MCF 10A (cell line): ENCODE results near the gene SLC5A9. TPM values are rescaled to one million over a fixed set of nuclear protein-coding genes. Genes with fewer than 3 reads are reported as not detected.

Experiments used
- BruUV-seq: library from RNA; stranded (reverse); fragments of 400-500 nt; replicated peaks from 2 replicates; lab custom pipeline; 2021; lab: Mats Ljungman, UMichigan
- CTCF ChIA-PET: fragments of 300-600 bp; sonication (Branson Sonifier 250); formaldehyde crosslinking; extraction: SDS; loops from one replicate; lab custom pipeline; 2021; ENCODE audit warnings: antibody characterized with exemption, inconsistent platforms; lab: Yijun Ruan, JAX
- POLR2A ChIA-PET: fragments of 300-600, 350-650 bp; sonication (Branson Sonifier 250); formaldehyde crosslinking; extraction: SDS; loops from one replicate; lab custom pipeline; 2020; ENCODE audit warnings: antibody characterized with exemption, inconsistent platforms; lab: Yijun Ruan, JAX
- DNase-seq: peaks from one replicate; pipeline ENCODE4 v3.0.0-alpha.2; 2018; ENCODE audit not compliant: unreplicated experiment
- H3K27ac Mint-ChIP-seq: one replicate; pipeline ENCODE4 v1.8.0; 2022; ENCODE audit warnings: mild to moderate bottlenecking, low read depth, mixed read lengths; ENCODE audit not compliant: unreplicated experiment
- H3K27me3 Mint-ChIP-seq: one replicate; pipeline ENCODE4 v1.8.0; 2022; ENCODE audit warnings: mixed read lengths; ENCODE audit not compliant: insufficient read depth, unreplicated experiment
- H3K36me3 Mint-ChIP-seq: one replicate; pipeline ENCODE4 v1.8.0; 2022; ENCODE audit warnings: mild to moderate bottlenecking, moderate library complexity, mixed read lengths; ENCODE audit not compliant: insufficient read depth, unreplicated experiment
- H3K4me1 Mint-ChIP-seq: one replicate; pipeline ENCODE4 v1.8.0; 2022; ENCODE audit warnings: mixed read lengths; ENCODE audit not compliant: insufficient read depth, unreplicated experiment
- H3K4me3 Mint-ChIP-seq: one replicate; pipeline ENCODE4 v1.8.0; 2022; ENCODE audit warnings: mild to moderate bottlenecking, moderate library complexity, mixed read lengths; ENCODE audit not compliant: unreplicated experiment
- H3K9me3 Mint-ChIP-seq: one replicate; pipeline ENCODE4 v1.8.0; 2022; ENCODE audit warnings: mixed read lengths; ENCODE audit not compliant: unreplicated experiment
- CTCF ChIP-seq: fragments of 200-600 bp; IDR thresholded peaks from one replicate; pipeline ENCODE4 v1.8.0; 2022; ENCODE audit warnings: antibody characterized with exemption, mild to moderate bottlenecking; ENCODE audit not compliant: unreplicated experiment
- intact Hi-C: fragments of 100-400 bp; cut with micrococcal nuclease; formaldehyde crosslinking; loops from 2 replicates; pipeline ENCODE4 v1.14.1; 2022
- total RNA-seq: library from RNA; stranded (reverse); gene quantifications from 2 replicates; pipeline ENCODE4 v1.2.3, GENCODE V29; 2022

Gene SLC5A9
- total RNA-seq, 1 experiment from 2014 or later = not detected

GRCh38 chr1:48223366-48224240, 1.1 kb downstream of the SLC5A9 start:
- CTCF ChIA-PET = interaction anchor here (0.6 to 3.5 kb wide), 2 partner anchors 12 to 477 kb away, joined by 4 to 9 read pairs; no protein-coding TSS in a partner anchor
- H3K4me1 Mint-ChIP-seq = peaks cover 1% of the 10 kb centered on the region

GRCh38 chr1:48224791-48225190, 2.3 kb downstream of the SLC5A9 start:
- no peak for TF ChIP-seq CTCF
- no peak overlapping the region for H3K27ac Mint-ChIP-seq
- intact Hi-C loops = no loop called here
- H3K36me3 Mint-ChIP-seq = no peaks in the 10 kb centered on the region
- H3K4me3 Mint-ChIP-seq = no peak overlapping the region
- no peaks in the 10 kb centered on the region for H3K27me3 Mint-ChIP-seq
- no TSS peak for BruUV-seq
- CTCF ChIA-PET = interaction anchor here (3.5 kb wide), 1 partner anchor 11 kb away, joined by 9 read pairs; no protein-coding TSS in a partner anchor
- POLR2A ChIA-PET = interaction anchor here (1.0 kb wide), 1 partner anchor 121 kb away, joined by 4 read pairs; no protein-coding TSS in a partner anchor
- H3K9me3 Mint-ChIP-seq = no peaks in the 10 kb centered on the region
- H3K4me1 Mint-ChIP-seq = no peaks in the 10 kb centered on the region
- DNase-seq = no peak

More at GRCh38 chr1:48223366-48224240, 1.1 kb downstream of the SLC5A9 start:
- no peak overlapping the region for H3K27ac Mint-ChIP-seq
- H3K4me3 Mint-ChIP-seq = no peak overlapping the region
- POLR2A ChIA-PET = no interaction called here
- DNase-seq = no peak
- H3K9me3 Mint-ChIP-seq = no peaks in the 10 kb centered on the region
- no peak for TF ChIP-seq CTCF
- no peaks in the 10 kb centered on the region for H3K36me3 Mint-ChIP-seq
- intact Hi-C loops = no loop called here
- BruUV-seq = no TSS peak
- no peaks in the 10 kb centered on the region for H3K27me3 Mint-ChIP-seq

GRCh38 chr1:48225579-48225978, 3.1 kb downstream of the SLC5A9 start:
- Mint-ChIP-seq H3K4me3 (no peak overlapping the region), H3K36me3 (peaks cover 6% of the 10 kb centered on the region), H3K4me1 (no peaks in the 10 kb centered on the region), H3K27ac (no peak overlapping the region), H3K27me3 (no peaks in the 10 kb centered on the region), H3K9me3 (no peaks in the 10 kb centered on the region)
- no TSS peak for BruUV-seq
- intact Hi-C loops = no loop called here
- ChIA-PET CTCF (interaction anchor here (0.7 to 3.5 kb wide), 3 partner anchors 10 to 66 kb away, joined by 4 to 9 read pairs (median 7); no protein-coding TSS in a partner anchor), POLR2A (interaction anchor here (0.7 to 1.0 kb wide), 2 partner anchors 10 to 122 kb away, joined by 3 to 4 read pairs; no protein-coding TSS in a partner anchor)
- DNase-seq = no peak
- TF ChIP-seq CTCF = no peak
